Stimulated activated CD4-positive, alpha-beta T cell treated with anti-CD3 and anti-CD28 coated beads, Interleukin-4, amount 100 ng/mL, for 1 hour (primary cell): ENCODE measurements around the gene PDE10A.

Source experiments
- DNase-seq: peaks from one replicate; pipeline ENCODE4 v3.0.0-alpha.2; 2020

Gene PDE10A

GRCh38 chr6:165662749-165663376 is at the start of gene PDE10A:
Gene PDE10A (minus strand): TSS chr6:165663241. CDS start chr6:165662811, 430 bp downstream.
- DNase-seq: no peak

GRCh38 chr6:165708985-165709576 is 46.0 kb upstream of the PDE10A start:
- DNase-seq: no peak

- DNase-seq: no peak
Observed at GRCh38 chr6:165707067-165707853, 44.2 kb upstream of the PDE10A start.

- DNase-seq: no peak
Observed at GRCh38 chr6:165705941-165706340, 42.9 kb upstream of the PDE10A start.

- no peak for DNase-seq
Observed at GRCh38 chr6:165704045-165704748, 41.2 kb upstream of the PDE10A start.

- no peak for DNase-seq
Observed at GRCh38 chr6:165702669-165703068, 39.6 kb upstream of the PDE10A start.

- DNase-seq: no peak
Observed at GRCh38 chr6:165701564-165702354, 38.7 kb upstream of the PDE10A start.

- DNase-seq: no peak
Observed at GRCh38 chr6:165701005-165701404, 38.0 kb upstream of the PDE10A start.

- DNase-seq: no peak
Observed at GRCh38 chr6:165698868-165699267, 35.8 kb upstream of the PDE10A start.

- DNase-seq: no peak
Observed at GRCh38 chr6:165697171-165697570, 34.1 kb upstream of the PDE10A start.

DNA sequence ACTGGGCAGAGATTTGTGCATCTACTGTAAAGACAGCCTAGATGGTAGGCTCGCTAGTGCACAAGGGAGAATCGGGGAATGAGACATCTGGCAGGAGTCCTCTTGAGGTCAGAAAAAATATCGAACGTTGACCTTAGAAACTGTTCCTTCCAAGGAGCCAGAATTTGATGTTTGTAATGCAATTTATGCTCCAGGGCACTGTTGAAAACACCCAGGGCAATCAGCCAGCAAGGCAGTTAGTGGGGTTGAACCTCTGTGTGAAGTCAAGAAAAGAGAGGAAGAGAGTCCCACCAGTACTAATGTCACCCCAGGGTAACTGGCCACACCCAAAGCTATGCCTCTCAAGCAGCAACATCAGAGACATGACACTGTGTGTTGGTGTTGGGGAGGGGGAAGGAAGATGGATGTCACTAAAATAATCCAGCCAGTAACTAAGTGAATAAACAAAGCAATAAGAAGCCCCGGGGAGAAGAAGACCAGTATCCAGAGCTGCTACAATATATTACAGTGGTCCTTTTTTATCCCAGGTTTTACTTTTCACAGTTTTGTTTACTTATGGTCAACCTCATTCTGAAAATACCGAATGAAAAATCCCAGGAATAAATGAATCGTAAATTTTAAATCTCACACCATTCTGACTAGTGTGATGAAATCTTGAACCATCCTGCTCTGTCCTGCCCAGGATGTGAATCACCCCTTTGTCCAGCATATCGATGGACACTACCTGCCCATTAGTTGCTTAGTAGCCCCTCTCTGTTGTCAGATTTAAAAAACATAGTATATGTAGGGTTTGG is 32.9 kb upstream of the PDE10A start:
- DNase-seq: no peak

- DNase-seq: no peak
Observed at GRCh38 chr6:165694296-165694695, 31.3 kb upstream of the PDE10A start.

DNA sequence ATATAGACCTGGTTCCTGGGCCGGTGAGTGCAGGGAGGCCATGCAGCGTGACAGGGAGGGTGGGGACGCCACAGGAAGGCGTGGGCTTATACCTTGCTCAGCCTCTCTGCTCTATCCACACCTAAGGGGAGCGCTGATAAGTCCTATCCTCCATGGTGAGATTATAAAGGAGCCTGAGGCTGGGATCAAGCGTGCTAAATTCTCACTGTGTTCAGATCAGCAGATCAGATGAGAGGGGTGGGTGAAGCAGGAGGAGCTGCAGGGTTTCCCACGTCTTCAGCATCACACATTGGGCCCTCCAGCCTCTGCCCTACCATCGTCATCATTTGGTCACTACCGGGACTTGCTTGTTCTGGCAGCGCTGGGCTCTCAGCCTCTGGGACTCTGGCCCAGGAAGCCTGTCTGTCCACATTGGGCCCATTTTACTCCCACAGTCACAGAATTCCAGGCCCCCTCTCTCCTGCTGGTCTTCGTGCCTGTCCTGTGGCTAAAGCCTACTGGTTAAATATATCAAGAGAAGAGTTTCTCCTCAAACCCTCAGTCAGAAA is 29.1 kb upstream of the PDE10A start:
- DNase-seq: no peak

DNA sequence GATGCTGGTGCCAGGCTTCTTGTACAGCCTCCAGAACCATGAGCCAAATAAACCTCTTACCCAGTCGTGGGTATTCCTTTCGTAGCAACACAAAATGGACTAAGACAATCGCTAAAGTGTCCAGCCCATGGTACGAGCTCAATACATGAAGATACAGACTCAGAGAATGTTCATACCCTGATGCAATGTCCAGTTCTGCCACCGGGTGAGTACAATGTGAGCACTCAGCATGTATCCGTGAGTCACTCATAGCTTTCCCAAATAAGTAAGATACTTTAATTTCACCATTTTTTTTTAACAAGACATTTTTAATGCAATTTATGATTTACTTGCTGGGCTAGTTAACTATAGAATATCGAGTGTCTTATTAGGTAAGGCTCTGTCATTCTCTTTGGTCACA is 26.7 kb upstream of the PDE10A start:
- no peak for DNase-seq

DNA sequence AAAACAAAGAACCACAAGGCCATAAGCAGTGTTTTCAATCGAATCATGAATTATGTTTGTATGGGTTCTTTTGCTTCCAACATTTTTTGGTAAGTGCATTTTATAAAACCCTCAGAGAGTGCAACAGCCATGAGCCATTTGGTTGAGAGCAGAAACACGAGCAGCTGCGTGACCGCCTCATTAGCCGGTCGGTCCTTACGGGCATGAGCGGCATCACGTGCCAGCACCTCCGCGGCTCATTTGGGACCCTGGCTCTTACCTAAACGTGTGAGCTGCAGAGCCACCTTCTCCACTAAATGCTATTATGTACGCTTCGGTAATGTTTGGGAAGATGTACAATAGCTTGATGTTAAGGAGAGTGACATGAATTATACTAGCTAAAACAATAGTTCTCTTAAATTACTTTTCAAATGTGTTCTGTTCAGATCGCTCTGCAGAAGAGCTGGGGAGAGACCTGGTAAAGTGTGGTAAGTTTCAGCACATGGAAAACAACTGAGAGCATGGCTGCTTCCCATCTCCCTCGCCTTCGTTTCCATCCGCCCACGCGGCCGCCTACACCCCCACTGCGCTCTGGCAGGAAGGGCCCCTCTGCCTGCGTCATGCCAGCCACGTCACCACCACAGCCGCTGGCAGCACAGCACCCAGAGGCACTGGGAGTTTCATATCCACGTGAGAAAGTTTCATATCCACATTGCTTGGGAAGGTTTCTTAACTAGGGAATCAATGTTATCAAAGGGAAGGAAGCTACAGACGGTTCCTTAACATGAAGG is 23.7 kb upstream of the PDE10A start:
- no peak for DNase-seq

- DNase-seq: no peak
Observed at GRCh38 chr6:165685302-165685701, 22.3 kb upstream of the PDE10A start.

DNA sequence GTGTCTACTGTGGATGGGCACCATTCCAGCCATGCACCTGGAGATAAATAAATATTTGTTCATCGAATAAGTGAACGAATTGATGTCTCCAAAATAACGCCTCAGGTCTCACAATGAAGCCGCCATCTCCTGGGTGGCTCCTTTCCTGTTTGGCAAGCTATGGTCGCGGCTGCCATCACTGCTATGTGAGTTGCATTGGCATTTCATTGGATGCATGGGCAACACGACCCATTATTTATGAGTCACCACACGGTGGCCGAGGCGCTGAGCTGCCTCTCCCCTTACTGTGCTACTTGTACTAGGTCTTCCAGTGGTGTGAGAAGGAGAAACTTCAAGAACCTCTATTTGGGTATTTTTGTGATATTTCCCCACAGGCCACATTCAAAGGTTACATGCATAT is 21.3 kb upstream of the PDE10A start:
- no peak for DNase-seq

DNA sequence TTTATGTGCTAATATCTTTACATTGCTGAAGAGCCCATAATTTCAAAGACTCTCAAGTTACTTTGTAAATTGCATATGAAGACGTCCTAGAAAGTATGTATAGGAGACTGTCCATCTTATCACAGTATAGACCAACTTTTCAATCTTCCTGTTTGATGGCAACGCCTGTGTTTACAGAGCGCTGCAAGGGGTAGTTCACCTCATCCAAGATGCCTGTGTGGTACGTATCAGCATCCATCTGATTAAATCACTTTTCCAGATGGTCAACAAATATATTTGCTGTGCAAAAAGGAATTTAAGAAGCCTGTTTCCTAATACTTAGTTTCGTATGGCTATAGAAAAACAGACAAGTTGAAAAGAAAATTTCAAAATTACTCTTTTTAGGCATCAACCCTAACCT is 17.9 kb upstream of the PDE10A start:
- no peak for DNase-seq

DNA sequence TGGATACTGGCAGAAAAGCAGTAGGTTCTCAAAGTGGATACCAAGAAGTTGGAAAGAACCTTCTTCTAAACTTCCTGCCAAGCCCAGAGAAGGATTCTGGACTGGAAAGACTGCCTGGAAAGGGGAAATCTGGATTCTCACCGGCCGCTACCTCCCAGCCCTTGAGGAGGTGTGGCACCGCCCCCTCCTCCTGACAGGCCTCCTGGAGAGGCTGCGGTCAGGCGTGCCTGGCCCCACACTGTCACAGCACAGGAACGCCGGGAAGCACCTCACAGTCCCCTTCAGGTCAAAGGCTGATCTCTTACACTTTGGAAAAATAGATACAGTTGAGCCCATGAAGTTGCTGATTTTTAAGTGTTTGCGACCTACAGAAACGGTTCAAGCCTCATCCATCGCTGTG is 16.3 kb upstream of the PDE10A start:
- no peak for DNase-seq

DNA sequence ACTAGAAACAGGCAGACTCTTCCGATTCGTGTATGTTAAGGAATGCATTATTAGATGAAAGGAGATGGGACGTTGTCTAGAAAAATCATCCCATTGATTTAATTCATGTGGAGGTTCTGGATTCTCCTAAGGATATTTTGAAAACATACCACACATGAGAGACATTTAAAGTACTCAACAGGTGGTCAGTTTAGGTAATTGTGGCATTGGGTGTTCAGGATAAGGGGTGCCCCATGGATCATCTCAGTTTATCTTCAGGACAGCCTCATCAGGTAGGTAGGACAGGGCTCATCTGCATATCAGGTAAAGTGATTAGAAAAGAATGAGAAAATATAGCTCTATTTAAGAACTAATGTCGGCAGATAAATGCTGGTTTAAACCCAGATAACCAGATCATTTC is 15.9 kb upstream of the PDE10A start:
- no peak for DNase-seq

GRCh38 chr6:165678429-165678828 is 15.4 kb upstream of the PDE10A start:
- DNase-seq: no peak
